HAP-1 (cell line): ENCODE data around the gene SLCO1B3.

ENCODE experiments used
- DNase-seq, 2 experiments: peaks; one replicate each; pipeline ENCODE4 v3.0.0-alpha.2; 2016 to 2020; ENCODE audit warnings: low spot score in 2 of 2
- H3K27me3 ChIP-seq: fragments of 250-450 bp; sonication (Bioruptor Pico); 2 replicates; pipeline ENCODE4 v1.5.1; 2020; ENCODE audit warnings: low read depth, mild to moderate bottlenecking, moderate library complexity
- H3K36me3 ChIP-seq: fragments of 250-450 bp; sonication (Bioruptor Pico); replicated peaks from 2 replicates; pipeline ENCODE4 v1.5.1; 2020; ENCODE audit warnings: mild to moderate bottlenecking
- H3K4me1 ChIP-seq: fragments of 250-450 bp; sonication (Bioruptor Pico); 2 replicates; pipeline ENCODE4 v1.5.1; 2020; ENCODE audit warnings: mild to moderate bottlenecking
- H3K4me3 ChIP-seq: fragments of 250-450 bp; sonication (Bioruptor Pico); 2 replicates; pipeline ENCODE4 v1.5.1; 2020; ENCODE audit warnings: mild to moderate bottlenecking, moderate library complexity
- H3K9me3 ChIP-seq: fragments of 250-450 bp; sonication (Bioruptor Pico); 2 replicates; pipeline ENCODE4 v1.5.1; 2020; ENCODE audit warnings: mild to moderate bottlenecking, moderate library complexity
- in situ Hi-C: fragments of 300-500 bp; cut with MboI; formaldehyde crosslinking; loops from 3 replicates; pipeline ENCODE4 v1.14.3; 2020; ENCODE audit warnings: low sequenced_read_pairs, inconsistent platforms, mixed read lengths

Gene SLCO1B3

GRCh38 chr12:20822925-20823324, 12.4 kb downstream of the SLCO1B3 start:
- H3K9me3 ChIP-seq, result no peaks in the 10 kb centered on the region
- no peaks in the 10 kb centered on the region for H3K4me1 ChIP-seq
- in situ Hi-C loops, result no loop called here
- no peak overlapping the region for H3K4me3 ChIP-seq
- H3K27me3 ChIP-seq, result no peaks in the 10 kb centered on the region
- DNase-seq, result no peak
- no peaks in the 10 kb centered on the region for H3K36me3 ChIP-seq

GRCh38 chr12:20829919-20830318, 19.4 kb downstream of the SLCO1B3 start:
- Histone ChIP-seq H3K27me3 (no peaks in the 10 kb centered on the region), H3K36me3 (no peaks in the 10 kb centered on the region), H3K4me3 (no peak overlapping the region), H3K4me1 (no peaks in the 10 kb centered on the region), H3K9me3 (no peaks in the 10 kb centered on the region)
- no peak for DNase-seq
- in situ Hi-C loops, result no loop called here

- in situ Hi-C loops, result no loop called here
Measured at GRCh38 chr12:20830456-20830855, 20.0 kb downstream of the SLCO1B3 start.

GRCh38 chr12:20832911-20833310, 22.4 kb downstream of the SLCO1B3 start:
- Histone ChIP-seq H3K4me1 (no peaks in the 10 kb centered on the region), H3K9me3 (no peaks in the 10 kb centered on the region), H3K36me3 (no peaks in the 10 kb centered on the region), H3K27me3 (no peaks in the 10 kb centered on the region), H3K4me3 (no peak overlapping the region)
- DNase-seq, result no peak
- in situ Hi-C loops, result no loop called here

More at GRCh38 chr12:20830456-20830855, 20.0 kb downstream of the SLCO1B3 start:
- no peak for DNase-seq
- H3K36me3 ChIP-seq, result no peaks in the 10 kb centered on the region
- no peaks in the 10 kb centered on the region for H3K9me3 ChIP-seq
- H3K27me3 ChIP-seq, result no peaks in the 10 kb centered on the region
- no peaks in the 10 kb centered on the region for H3K4me1 ChIP-seq
- H3K4me3 ChIP-seq, result no peak overlapping the region

GRCh38 chr12:20852649-20853048, 42.1 kb downstream of the SLCO1B3 start:
- no peak for DNase-seq
- Histone ChIP-seq H3K4me3 (no peak overlapping the region), H3K27me3 (no peaks in the 10 kb centered on the region), H3K9me3 (no peaks in the 10 kb centered on the region), H3K36me3 (no peaks in the 10 kb centered on the region), H3K4me1 (no peaks in the 10 kb centered on the region)
- in situ Hi-C loops, result no loop called here

- H3K27me3 ChIP-seq, result no peaks in the 10 kb centered on the region
- H3K36me3 ChIP-seq, result no peaks in the 10 kb centered on the region
- in situ Hi-C loops, result no loop called here
- no peak for DNase-seq
- H3K4me3 ChIP-seq, result no peak overlapping the region
- no peaks in the 10 kb centered on the region for H3K4me1 ChIP-seq
- H3K9me3 ChIP-seq, result no peaks in the 10 kb centered on the region
Measured at GRCh38 chr12:20863056-20863455, 52.6 kb downstream of the SLCO1B3 start.

GRCh38 chr12:20865873-20866272, 55.4 kb downstream of the SLCO1B3 start:
- no peaks in the 10 kb centered on the region for H3K27me3 ChIP-seq
- H3K36me3 ChIP-seq, result no peaks in the 10 kb centered on the region
- in situ Hi-C loops, result no loop called here
- no peak for DNase-seq
- H3K9me3 ChIP-seq, result no peaks in the 10 kb centered on the region
- H3K4me1 ChIP-seq, result no peaks in the 10 kb centered on the region
- no peak overlapping the region for H3K4me3 ChIP-seq

- H3K4me3 ChIP-seq, result no peak overlapping the region
- in situ Hi-C loops, result no loop called here
- no peak for DNase-seq
- no peaks in the 10 kb centered on the region for H3K36me3 ChIP-seq
- H3K9me3 ChIP-seq, result no peaks in the 10 kb centered on the region
- H3K27me3 ChIP-seq, result no peaks in the 10 kb centered on the region
- H3K4me1 ChIP-seq, result no peaks in the 10 kb centered on the region
Measured at GRCh38 chr12:20868277-20868676, 57.8 kb downstream of the SLCO1B3 start.

- H3K27me3 ChIP-seq, result no peaks in the 10 kb centered on the region
- H3K4me3 ChIP-seq, result no peak overlapping the region
- in situ Hi-C loops, result no loop called here
- H3K4me1 ChIP-seq, result no peaks in the 10 kb centered on the region; the same call in 1 of the 2 replicates
- DNase-seq, result no peak
- H3K36me3 ChIP-seq, result no peaks in the 10 kb centered on the region
- H3K9me3 ChIP-seq, result no peaks in the 10 kb centered on the region
Measured at GRCh38 chr12:20883288-20883687, 72.8 kb downstream of the SLCO1B3 start.

GRCh38 chr12:20885116-20885515, 74.6 kb downstream of the SLCO1B3 start:
- DNase-seq, result no peak
- H3K27me3 ChIP-seq, result no peaks in the 10 kb centered on the region
- no peaks in the 10 kb centered on the region for H3K9me3 ChIP-seq
- H3K4me3 ChIP-seq, result no peak overlapping the region
- H3K4me1 ChIP-seq, result no peaks in the 10 kb centered on the region; the same call in 1 of the 2 replicates
- H3K36me3 ChIP-seq, result no peaks in the 10 kb centered on the region
- in situ Hi-C loops, result no loop called here

GRCh38 chr12:20885552-20885951, 75.0 kb downstream of the SLCO1B3 start:
- in situ Hi-C loops, result no loop called here
- Histone ChIP-seq H3K4me1 (no peaks in the 10 kb centered on the region), H3K36me3 (no peaks in the 10 kb centered on the region), H3K9me3 (no peaks in the 10 kb centered on the region), H3K4me3 (no peak overlapping the region), H3K27me3 (no peaks in the 10 kb centered on the region)
- no peak for DNase-seq

- DNase-seq, result no peak
Measured at GRCh38 chr12:20917269-20917668, 106.8 kb downstream of the SLCO1B3 start.

GRCh38 chr12:20917819-20918218, 107.3 kb downstream of the SLCO1B3 start:
- Histone ChIP-seq H3K4me3 (no peak overlapping the region), H3K9me3 (no peaks in the 10 kb centered on the region), H3K27me3 (no peaks in the 10 kb centered on the region), H3K36me3 (no peaks in the 10 kb centered on the region), H3K4me1 (no peaks in the 10 kb centered on the region)
- DNase-seq, result no peak
- in situ Hi-C loops, result no loop called here

More at GRCh38 chr12:20917269-20917668, 106.8 kb downstream of the SLCO1B3 start:
- Histone ChIP-seq H3K9me3 (no peaks in the 10 kb centered on the region), H3K4me3 (no peak overlapping the region), H3K27me3 (no peaks in the 10 kb centered on the region), H3K36me3 (no peaks in the 10 kb centered on the region), H3K4me1 (no peaks in the 10 kb centered on the region)
- in situ Hi-C loops, result no loop called here

GRCh38 chr12:20931894-20932293, 121.4 kb downstream of the SLCO1B3 start:
- Histone ChIP-seq H3K9me3 (peaks cover 2% of the 10 kb centered on the region; the same call in 1 of the 2 replicates), H3K36me3 (no peaks in the 10 kb centered on the region), H3K4me1 (no peaks in the 10 kb centered on the region), H3K27me3 (no peaks in the 10 kb centered on the region), H3K4me3 (no peak overlapping the region)
- DNase-seq, result no peak
- in situ Hi-C loops, result no loop called here

GRCh38 chr12:20946732-20947131, 136.2 kb downstream of the SLCO1B3 start:
- Histone ChIP-seq H3K9me3 (no peaks in the 10 kb centered on the region), H3K4me1 (no peaks in the 10 kb centered on the region), H3K4me3 (no peak overlapping the region), H3K36me3 (no peaks in the 10 kb centered on the region), H3K27me3 (no peaks in the 10 kb centered on the region)
- in situ Hi-C loops, result no loop called here
- DNase-seq, result peak; percentile 20 to 62
